PFSK-1 (cell line): ENCODE measurements around the gene CHID1.
A peak's percentile ranks its signal among the peaks of the same experiment; 100 is the strongest.

Experiments used
- POLR2AphosphoS5 ChIP-seq: IDR thresholded peaks from 2 replicates; pipeline ENCODE4 v1.6.1; 2012; ENCODE audit warnings: low read depth, mild to moderate bottlenecking, control low read depth, low read length, moderate library complexity
- SIN3A ChIP-seq: IDR thresholded peaks from 2 replicates; pipeline ENCODE4 v1.6.1; 2012; ENCODE audit warnings: mild to moderate bottlenecking, low read length, moderate library complexity, borderline replicate concordance; ENCODE audit not compliant: insufficient read depth
- TAF1 ChIP-seq: IDR thresholded peaks from 2 replicates; pipeline ENCODE4 v1.6.1; 2012; ENCODE audit warnings: low read length, control low read depth, borderline replicate concordance; ENCODE audit not compliant: insufficient read depth

DNA sequence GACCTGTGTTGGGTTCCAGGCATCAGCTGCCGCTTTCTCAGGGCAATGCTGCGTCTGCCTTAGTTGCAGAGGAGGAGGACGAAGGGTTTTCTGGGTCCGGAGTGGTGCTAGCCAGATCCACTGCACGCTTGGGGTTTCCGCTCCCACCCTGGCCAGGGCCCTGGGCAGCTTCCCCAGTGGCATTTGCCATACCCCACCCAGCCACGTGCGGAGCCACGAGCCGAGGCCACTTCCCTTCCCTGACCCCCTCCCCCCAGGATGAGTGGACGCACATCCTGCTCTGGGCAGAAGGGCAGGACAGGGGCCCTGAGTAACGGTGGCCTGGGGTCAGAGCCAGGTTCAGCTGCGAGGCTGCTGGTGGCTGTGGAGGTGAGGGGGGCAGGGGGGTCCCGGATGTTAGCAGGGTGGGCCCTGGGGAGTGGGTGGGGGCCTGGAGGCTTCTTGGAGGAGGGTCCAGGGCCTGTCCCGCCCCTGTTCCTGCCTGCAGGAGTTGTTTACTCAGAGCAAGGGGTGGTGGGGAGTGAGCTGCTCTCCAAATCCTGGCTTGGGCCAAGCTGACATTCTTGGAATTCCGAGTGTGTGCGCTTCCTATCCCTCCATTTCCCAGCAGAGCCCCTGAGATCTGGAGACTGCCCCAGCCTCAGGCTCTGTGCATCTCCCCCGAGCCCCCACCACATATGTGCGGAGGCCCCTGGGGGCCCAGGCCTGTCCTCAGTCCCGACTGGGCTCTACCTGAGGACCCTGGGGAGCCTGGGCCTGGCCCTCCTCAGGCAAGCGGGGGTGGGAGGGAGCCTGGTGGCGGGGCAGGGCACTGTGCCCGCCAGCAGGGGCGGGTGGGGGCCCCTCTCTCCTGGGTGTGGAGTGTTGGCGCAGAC, 66.6 kb downstream of the CHID1 start:
- peak; percentile 67; the same call in 1 of the 2 replicates for TF ChIP-seq POLR2AphosphoS5
- peak; percentile 75 for TF ChIP-seq TAF1
- peak; percentile 92; the same call in 1 of the 2 replicates for TF ChIP-seq SIN3A
